ENCODE data around the gene GLB1L. TPM values are rescaled to one million over a fixed set of nuclear protein-coding genes. Genes with fewer than 3 reads are reported as not detected.
A peak's percentile ranks its signal among the peaks of the same experiment; 100 is the strongest.
"Not testable (repeated sequence)": the region's sequence is repeated elsewhere in the genome, so short reads cannot be mapped to it uniquely, and the experiment has no call there.

Gene GLB1L
- total RNA-seq, 1 donor from 2014 or later = 4.6 TPM

DNA sequence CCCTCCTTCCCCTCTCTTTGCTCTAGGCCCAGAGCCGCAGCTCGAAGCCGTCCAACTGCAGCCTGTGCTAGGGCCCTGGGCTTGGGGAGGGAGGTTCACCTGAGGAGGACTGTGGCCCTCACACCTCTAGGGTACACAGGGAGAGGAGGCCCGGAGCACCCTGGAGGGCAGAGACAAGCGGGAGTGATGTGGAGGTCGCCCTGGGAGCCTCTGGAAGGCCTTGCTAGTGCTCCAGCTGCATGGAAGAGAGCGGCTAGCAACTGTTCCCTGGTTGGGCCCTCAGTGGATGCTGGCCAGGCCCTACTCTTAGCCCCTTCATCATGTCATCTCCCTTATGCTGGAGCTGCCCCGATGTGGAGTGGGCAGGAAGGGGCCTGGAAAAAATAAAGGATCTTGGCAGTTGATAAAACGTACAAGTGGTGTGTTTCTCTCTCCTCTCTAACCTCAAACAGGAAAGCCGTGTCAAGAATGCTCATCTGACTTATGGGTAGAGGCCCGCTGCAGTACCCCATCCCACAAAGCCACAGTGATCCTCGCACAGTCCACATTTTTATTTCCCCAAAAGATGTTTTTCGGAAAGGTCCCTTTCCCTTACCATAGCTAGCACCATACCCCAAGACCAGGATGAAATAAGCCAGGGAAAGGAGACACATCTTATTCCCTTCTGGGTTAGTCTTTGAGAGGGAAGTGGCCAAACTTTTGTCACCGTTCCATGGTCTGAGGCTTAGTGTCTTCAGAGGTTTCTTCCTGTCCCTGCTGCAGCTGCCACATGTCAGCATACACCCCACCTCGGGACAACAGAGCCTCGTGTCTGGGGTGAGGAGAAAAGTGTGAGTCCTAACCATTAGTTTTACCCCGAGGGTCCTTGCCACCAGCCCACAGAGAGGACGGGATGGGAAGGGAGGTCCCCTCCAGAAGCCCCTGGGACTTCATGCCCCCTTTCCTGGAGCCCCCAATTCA lies 35.7 kb downstream of the GLB1L start:
- DNase-seq (ENCODE audit: low read depth) = no peak

DNA sequence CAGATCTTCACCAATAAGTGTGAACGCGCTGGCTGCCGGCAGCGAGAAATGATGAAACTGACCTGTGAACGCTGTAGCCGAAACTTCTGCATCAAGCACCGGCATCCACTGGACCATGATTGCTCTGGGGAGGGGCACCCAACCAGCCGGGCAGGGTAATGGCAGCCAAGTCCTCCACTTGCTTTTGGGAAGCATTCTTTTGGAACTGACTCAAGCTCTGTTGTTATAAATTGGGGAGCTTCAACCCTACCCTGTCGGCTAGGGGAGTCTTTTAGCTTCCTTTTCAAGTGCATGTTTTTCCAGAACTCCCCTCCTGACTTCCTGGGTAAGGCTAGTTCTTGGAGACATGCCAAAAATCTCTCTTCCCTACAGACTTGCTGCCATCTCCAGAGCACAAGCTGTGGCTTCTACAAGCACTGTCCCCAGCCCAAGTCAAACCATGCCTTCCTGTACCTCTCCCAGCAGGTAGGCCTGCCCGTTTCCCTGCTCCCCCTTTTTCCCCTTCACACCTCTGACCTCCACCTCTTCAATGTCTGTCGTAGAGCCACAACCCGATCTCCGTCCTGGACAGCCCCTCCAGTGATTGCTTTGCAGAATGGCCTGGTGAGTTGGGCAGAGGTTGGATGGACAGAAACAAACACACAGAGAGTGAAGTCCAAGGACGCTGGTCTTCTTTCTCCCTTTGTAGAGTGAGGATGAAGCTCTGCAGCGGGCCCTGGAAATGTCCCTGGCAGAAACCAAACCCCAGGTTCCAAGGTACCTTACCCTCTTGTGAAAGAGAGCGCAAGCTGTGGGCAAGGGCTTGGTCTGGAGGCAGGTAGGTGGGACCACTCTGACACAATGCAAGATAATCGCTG lies 37.1 kb downstream of the GLB1L start:
- DNase-seq (ENCODE audit: low read depth) = peak; percentile 43

DNA sequence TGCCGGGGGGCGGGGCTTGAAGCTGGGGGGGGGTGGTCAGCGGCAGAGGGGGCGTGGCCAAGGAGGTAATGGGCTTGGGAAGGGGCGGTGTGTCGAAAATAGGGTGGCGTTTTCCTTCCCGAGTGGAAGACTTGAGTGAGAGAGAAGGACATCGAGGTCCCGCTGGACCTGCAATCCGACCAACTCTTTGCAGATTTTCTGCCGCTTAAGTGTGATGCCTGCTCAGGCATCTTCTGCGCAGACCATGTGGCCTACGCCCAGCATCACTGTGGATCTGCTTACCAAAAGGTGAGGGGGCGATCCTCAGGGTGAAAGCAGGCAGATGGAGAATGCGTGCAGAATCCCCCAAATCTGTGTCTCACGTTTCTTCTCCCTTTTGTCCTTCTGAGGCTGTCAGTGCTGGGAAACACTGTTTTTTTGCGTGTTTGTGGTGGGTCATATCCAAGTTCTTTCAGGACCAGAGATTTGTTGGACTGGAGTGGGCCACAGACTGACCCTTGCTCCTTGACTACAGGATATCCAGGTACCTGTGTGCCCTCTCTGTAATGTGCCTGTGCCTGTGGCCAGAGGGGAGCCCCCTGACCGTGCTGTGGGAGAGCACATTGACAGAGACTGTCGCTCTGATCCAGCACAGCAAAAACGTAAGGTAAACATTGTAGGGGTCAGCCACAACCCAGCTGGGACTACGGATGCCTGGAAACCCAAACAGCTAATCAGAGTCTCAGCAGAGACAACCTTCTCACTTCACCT lies 37.9 kb downstream of the GLB1L start:
- DNase-seq (ENCODE audit: low read depth) = no peak

DNA sequence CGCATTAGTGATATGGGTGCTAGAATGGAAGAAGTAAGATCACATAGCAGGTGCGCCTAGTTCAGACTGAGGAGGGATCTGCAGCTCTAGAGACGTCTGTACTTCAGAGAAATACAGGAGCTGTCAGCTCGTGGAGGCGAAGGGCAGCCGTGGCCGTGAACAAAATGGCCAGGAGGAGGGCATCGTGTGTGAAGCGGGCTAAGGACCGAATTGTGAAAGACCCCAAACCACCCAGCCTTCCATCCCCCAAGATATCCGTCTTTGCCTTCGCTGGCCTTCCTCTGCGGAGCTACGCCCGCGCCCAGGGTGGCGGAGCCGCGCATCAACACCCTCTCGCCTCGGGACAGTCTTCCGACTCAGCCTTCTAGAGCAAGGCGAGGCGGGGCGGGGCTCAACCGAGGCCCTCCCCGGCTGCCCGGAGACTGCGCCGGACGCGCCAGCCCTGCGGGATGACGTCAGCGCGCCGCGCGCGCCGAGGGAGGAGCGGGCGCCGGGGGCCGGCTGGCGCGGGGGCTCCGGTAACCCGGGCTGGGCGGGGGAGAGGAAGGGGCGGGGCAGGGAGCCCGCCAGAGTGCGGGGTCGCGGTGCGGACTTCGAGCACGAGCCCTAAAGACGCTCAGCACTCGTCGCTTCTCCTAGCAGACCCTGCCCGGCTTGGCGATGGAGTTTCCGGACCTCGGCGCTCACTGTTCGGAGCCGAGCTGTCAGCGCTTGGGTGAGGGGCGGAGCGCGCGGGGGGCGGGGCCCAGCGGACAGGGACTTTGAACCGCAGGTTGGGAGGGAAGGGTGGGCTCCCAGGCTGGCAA lies 38.7 kb downstream of the GLB1L start, which contains the start of gene ZFAND2B:
Gene ZFAND2B, plus strand, starts transcription at position 455 of the 806 bp plus-strand sequence. Its CDS starts 206 bp downstream, at position 661.
- DNase-seq (ENCODE audit: low read depth) = peak; percentile 95

DNA sequence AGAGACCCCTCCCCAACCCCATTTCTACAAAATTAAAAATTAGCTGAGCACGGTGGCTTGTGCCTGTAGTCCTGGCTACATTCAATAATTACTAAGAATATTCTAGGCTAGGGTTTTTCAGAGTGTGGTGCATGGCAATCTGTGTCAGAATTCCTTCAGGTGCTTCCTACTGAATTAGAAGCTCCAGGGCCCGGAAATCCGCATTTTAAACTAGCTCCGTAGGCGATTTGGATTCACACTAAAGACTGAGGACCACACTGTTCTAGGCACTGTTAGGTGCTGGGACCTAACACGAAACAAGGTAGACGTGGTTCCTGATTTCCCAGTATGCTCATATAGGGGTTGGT lies 39.3 kb downstream of the GLB1L start:
- DNase-seq (ENCODE audit: low read depth) = no peak

DNA sequence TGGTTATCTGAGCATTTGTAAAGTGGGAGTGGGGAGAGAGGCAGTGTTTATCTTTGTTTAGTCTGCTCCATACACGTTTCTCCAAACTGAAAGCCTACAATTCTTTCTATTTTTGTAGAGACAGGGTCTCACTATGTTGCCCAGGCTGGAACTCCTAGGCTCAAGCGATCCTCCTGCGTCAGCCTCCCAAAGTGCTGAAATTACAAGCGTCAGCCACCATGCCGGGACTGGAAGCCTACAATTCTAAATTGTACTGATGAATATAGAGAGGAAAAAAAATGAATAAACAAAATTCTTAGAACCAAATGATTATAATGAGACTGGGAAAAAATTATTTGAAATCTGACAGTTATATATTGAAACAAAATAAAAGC lies 40.1 kb downstream of the GLB1L start:
- DNase-seq (ENCODE audit: low read depth) = no peak

DNA sequence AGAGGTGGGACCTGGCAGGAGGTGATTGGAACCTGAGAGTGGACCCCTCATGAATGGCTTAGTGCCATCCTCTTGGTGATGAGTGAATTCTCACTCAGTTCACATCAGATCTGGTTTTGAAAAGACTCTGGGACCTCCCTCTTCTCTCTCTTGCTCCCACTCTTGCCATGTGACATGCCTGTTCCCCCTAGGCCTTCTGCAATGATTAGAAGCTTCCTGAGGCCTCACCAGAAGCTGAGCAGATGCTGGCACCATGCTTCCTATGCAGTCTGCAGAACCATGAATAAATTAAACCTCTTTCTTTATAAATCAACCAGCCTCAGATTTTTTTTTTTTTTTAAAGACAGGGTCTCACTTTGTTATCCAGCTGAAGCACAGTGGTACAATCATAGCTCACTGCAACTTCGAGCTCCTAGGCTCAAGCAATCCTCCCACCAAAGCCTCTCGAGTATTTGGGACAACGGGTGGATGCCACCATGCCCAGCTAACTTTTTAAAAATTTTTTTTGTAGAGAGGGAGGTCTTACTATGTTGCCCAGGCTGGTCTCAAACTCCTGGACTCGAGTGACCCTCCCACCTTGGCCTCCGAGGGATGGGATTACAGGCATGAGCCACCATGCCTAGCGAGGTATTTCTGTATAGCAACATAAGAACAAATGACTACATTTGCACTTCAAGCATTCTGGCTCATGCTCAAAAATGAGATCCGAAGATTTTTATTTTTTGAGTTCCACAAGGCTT lies 40.6 kb downstream of the GLB1L start:
- no peak for DNase-seq (ENCODE audit: low read depth)

DNA sequence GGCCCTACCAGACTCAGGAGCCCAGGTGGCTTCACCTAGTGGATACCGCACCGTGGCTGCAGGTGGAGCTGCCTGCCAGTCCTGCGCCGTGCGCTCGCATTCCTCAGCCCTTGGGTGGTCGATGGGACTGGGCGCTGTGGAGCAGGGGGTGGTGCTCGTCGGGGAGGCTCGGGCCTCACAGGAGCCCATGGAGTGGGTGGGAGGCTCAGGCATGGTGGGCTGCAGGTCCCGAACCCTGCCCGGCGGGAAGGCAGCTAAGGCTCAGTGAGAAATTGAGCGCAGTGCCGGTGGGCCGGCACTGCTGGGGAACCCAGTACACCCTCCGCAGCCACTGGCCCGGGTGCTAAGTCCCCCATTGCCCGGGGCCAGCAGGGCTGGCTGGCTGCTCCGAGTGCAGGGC lies 43.9 kb downstream of the GLB1L start:
- not testable (repeated sequence) for DNase-seq (ENCODE audit: low read depth)

DNA sequence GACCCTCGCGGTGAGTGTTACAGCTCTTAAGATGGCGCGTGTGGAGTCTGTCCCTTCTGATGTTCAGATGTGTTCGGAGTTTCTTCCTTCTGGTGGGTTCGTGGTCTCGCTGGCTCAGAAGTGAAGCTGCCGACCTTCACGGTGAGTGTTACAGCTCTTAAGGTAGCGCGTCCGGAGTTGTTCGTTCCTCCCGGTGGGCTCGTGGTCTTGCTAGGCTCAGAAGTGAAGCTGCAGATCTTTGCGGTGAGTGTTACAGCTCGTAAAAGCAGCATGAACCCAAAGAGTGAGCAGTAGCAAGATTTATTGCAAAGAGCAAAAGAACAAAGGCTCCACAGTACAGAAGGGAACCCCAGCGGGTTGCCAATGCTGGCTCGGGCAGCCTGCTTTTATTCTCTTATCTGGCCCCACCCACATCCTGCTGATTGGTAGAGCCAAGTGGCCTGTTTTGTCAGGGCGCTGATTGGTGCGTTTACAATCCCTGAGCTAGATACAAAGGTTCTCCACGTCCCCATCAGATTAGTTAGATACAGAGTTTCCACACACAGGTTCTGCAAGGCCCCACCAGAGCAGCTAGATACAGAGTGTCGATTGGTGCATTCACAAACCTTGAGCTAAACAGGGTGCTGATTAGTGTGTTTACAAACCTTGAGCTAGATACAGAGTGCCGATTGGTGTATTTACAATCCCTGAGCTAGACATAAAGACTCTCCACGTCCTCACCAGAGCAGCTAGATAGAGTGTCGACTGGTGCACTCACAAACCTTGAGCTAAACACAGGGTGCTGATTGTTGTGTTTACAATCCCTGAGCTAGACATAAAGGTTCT lies 44.5 kb downstream of the GLB1L start:
- DNase-seq (ENCODE audit: low read depth) = not testable (repeated sequence)

DNA sequence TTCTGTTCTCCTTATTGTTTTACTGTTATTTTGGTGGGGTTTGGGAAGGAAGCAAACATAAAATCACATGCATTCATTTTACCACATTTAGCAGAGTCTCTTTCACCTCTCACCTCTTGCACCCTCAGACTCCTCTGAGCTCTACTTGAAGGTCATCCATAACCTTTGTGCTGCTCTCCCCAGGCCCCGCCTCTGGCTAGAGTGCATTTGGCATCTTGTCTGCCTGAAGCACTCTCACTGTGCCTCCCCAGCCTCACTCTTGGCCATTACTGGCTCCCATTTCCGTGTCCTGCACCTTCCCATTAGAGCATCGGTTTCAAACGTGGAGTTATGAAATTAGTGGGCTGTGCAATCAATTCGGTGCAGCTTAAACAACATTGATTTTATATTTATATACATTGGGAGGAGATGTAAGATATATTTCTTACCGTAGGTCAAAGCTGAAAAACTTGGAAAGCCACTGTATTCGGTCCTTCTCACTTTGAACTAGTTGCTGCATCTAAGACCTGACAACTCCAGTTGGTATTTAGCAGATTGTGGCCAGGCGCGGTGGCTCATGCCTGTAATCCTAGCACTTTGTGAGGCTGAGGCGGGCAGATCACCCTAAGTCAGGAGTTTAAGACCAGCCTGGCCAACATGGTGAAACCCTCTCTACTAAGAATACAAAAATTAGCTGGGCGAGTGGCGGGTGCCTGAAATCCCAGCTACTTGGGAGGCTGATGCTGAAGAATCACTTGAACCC lies 45.6 kb downstream of the GLB1L start:
- no peak for DNase-seq (ENCODE audit: low read depth)

DNA sequence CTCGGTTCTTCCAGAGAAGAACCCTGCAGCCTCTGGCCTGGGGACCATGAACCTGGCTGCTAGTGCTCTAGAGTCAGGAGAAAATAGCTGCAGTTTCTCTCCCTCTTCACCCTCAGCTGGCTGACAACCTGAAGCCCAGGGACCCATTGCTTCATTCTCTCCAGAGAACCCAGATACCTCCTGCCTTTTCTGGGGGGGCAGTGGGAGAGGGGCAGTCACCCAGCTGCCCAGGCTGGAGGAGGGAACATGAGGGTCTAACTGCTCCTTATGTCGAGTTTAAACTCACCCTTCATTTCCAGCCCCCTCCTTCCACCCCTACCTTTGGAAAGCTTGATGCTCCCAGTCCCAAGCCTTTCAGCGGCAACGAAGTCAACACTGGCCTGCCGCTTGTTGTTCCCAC lies 46.3 kb downstream of the GLB1L start:
- DNase-seq (ENCODE audit: low read depth) = no peak

DNA sequence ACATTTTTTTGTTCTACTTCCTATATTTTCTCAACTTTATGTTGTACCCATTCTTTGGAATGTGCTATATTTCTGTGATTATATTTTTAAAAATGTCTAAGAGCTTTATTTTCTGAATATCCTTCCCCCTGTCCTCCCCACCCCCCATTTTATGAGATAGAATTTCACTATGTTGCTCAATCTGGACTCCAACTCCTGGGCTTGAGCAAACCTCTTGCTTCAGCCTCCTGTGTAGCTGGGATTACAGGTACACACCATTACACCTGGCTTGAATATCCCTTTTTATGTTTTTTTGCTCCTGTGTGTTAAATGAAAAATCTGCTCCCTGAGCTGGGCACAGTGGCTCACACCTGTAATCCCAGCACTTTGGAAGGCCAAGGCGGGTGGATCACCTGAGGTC lies 47.9 kb downstream of the GLB1L start:
- DNase-seq (ENCODE audit: low read depth) = no peak

DNA sequence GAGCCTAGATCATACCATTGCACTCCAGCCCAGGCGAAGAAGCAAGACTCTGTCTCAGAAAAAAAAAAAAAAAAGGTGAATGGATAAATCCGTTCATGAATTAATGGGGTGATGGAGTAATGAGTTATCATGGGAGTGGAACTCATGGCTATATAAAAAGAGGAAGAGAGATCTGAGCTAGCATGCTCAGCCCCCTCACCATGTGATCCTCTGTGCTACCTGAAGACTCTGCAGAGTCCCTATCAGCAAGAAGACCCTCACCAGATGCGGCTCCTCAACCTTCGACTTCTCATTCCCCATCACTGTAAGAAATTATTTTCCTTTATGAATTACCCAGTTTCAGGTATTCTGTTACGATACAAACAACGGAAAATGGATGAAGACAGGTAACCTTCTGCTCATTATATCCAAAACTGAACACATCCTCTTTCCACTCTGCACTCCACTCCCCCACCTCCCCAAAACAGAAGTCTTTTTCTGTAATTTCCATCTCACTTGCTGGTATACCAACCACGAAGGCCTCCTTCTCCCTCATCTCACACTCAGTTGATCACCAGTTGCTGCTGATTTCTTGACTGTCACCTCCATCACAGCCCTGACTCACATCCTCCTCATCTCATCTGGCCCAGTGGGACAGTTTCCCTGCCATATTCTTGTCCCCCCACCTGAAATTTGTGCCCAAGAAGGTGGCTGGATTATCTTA lies 58.3 kb downstream of the GLB1L start:
- no peak for DNase-seq (ENCODE audit: low read depth)

Measured in myocyte (in vitro differentiated cells).